NB4 (cell line): ENCODE results near the gene POMP.

Experiments used
- DNase-seq: peaks from one replicate; pipeline ENCODE4 v3.0.0; 2010; ENCODE audit warnings: low read depth
- H3K4me3 ChIP-seq: one replicate; pipeline ENCODE4 v1.5.1; 2011; ENCODE audit warnings: mild to moderate bottlenecking, low read depth, low read length, moderate library complexity
- MYC ChIP-seq: IDR thresholded peaks from 2 replicates; pipeline ENCODE4 v1.6.1; 2011; ENCODE audit warnings: low read depth, low read length
- POLR2A ChIP-seq: IDR thresholded peaks from 2 replicates; pipeline ENCODE4 v1.6.1; 2011; ENCODE audit warnings: mild to moderate bottlenecking; ENCODE audit not compliant: insufficient read length; ENCODE audit errors: extremely low read depth
- TF ChIP-seq, protein P1 (sequence below): IDR thresholded peaks from 2 replicates; pipeline ENCODE4 v1.6.1; 2011; ENCODE audit warnings: low read depth, low read length
- TF ChIP-seq, protein P2 (sequence below): IDR thresholded peaks from one replicate; pipeline ENCODE4 v1.5.1; 2012; ENCODE audit warnings: low read depth, low read length

Gene POMP

DNA sequence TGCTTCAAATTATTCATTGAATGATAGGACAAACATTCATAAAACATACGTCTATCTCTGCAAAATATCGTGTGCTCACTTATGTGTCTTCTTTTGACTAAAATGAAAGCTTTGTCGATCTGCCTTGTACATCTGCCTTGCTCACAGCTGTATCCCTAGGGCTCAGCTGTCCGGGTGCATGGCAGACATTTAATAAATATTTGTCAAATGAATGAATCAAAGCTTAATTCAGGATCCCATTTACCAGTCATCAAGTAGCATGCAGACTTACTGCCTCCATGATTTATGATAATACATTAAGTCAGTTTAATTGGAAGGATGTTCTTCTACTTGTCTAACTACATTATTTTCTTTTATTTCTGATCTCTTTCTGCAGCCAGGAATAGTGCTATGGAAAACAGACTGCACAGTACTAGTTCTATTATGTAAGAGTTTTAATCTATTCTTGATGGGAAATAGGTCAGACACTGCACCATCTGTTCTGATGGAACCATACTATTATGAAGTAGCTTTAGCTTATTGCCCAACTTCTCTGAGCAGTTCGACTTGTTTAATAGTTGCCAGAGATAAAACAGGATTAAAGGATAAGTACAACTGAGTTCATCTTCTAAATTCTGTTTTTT, 46.6 kb downstream of the POMP start:
- no peak for DNase-seq

DNA sequence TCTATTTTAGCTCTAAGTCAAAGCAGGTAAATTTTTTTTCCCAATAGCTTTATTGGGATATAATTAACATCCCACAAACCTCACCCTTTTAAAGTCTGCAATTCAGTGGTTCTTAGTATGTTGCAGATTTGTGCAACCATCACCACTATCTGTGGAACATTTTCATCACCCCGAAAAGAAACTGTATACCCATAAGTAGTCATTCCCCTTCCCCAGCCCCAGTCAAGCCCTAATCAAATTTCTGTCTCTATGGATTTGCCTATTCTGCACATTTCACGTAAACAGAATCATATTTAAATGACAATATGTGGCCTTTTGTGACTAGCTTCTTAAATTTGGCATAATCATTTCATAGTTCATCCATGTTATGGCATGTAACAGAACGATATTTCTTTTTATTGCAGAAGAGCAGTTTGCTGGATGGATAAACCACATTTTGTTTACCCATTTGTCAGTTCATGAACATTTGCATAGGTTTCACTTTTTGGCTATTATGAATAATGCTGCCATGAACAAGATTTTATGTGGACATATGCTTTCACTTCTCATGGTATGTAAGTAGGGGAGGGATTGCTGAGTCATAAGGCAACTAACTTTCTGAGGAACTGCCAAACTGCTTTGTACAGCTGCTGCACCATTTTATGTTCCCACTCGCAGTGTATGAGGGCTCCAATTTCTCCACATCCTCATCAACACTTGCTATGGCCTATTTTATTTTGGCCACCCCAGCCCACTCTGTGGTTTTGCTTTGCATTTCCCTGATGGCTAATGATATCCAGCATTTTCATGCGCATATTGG, 48.9 kb downstream of the POMP start:
- peak; percentile 90 for DNase-seq
- no peak overlapping the region for H3K4me3 ChIP-seq
- TF ChIP-seq, protein P1, sequence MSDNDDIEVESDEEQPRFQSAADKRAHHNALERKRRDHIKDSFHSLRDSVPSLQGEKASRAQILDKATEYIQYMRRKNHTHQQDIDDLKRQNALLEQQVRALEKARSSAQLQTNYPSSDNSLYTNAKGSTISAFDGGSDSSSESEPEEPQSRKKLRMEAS = 0 out of 2 replicates have a peak, but pooled peaks have one; percentile 9
- TF ChIP-seq, protein P2, sequence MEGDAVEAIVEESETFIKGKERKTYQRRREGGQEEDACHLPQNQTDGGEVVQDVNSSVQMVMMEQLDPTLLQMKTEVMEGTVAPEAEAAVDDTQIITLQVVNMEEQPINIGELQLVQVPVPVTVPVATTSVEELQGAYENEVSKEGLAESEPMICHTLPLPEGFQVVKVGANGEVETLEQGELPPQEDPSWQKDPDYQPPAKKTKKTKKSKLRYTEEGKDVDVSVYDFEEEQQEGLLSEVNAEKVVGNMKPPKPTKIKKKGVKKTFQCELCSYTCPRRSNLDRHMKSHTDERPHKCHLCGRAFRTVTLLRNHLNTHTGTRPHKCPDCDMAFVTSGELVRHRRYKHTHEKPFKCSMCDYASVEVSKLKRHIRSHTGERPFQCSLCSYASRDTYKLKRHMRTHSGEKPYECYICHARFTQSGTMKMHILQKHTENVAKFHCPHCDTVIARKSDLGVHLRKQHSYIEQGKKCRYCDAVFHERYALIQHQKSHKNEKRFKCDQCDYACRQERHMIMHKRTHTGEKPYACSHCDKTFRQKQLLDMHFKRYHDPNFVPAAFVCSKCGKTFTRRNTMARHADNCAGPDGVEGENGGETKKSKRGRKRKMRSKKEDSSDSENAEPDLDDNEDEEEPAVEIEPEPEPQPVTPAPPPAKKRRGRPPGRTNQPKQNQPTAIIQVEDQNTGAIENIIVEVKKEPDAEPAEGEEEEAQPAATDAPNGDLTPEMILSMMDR = no peak

More for the DNA sequence above, 46.6 kb downstream of the POMP start:
- no peak overlapping the region for H3K4me3 ChIP-seq
- TF ChIP-seq, protein P1 = no peak
- no peak for TF ChIP-seq POLR2A
- TF ChIP-seq, protein P2 = no peak
- TF ChIP-seq MYC = no peak

DNA sequence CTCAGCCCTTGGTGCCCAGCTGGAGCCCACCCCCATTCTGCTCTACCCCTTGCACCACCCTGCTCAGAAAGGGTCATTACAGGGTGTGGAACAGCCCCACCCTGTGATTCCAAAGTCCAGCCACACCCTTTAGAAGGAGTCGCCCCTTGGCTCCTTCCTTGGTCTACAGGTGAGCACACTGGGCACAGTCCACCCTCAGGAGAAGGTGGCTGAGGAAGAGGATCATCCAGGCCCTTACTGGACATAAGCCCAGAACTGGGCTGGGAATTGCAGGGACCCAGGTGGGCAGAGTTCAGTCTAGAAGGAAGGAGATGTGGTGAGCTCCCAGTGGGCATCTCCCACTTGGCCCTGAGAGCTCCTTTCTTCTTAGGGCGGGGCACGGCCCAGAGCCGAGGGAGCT, 51.2 kb downstream of the POMP start:
- no peak for DNase-seq
- H3K4me3 ChIP-seq = no peak overlapping the region
- no peak for TF ChIP-seq MYC
- TF ChIP-seq, protein P1 = no peak

DNA sequence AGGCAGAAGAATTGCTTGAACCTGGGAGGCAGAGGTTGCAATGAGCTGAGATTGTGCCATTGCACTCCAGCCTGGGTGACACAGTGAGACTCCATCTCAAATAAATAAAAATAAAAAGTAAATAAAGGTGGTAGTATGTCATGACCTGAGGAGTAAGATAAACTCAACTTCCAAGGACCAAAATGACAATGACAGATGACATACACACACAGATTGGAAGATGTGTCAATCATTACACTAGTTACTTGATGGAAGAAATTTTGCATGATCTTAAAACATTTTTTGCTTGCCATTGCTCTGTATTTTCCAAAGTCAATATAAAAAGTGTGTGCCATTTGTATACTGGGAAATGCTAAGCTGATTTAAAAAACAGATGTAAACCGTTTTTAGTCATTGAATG, 55.7 kb downstream of the POMP start:
- no peak overlapping the region for H3K4me3 ChIP-seq
- no peak for DNase-seq
- TF ChIP-seq MYC (no peak), POLR2A (no peak)
- TF ChIP-seq, protein P1 = no peak
- TF ChIP-seq, protein P2 = no peak

DNA sequence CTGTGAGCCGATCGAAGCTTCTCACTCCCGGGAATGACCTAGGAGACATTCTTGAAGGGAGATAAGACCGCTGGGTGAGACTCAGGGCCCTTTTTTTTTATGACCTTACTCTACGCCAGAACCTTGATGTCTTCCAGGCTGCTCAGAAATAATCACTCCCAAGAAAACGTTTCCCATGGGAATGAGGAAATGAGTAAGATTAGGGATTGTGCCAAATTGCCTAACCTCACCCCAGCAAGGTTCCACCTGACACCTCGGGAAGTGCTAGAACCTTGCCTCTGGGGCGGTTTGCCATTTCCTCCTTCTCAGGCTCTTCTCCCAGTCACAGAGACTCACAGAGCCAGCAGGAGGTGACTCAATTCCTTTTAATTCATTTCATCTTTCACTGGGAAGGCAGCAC, 57.6 kb downstream of the POMP start:
- H3K4me3 ChIP-seq = no peak overlapping the region
- DNase-seq = no peak
- TF ChIP-seq, protein P2 = no peak
- TF ChIP-seq, protein P1 = no peak
- TF ChIP-seq MYC (no peak), POLR2A (no peak)

DNA sequence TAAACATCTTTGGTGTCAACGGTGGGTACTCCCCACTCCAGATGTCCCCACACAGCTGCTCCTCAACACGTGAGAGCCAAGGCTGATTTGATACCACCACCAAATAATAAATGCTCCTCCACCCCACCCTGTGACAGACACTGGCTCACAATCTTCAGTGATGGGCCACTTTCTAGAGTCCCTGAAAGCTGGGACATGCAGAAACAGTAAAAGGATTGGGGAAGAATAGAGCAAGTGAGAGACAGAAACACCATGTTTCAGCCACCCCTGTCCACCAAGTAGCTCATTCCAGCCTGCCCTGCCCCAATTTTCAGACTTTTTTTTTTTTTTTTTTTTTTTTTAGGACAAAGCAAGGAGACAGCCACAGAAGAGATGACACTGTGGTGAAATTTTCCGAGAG, 58.2 kb downstream of the POMP start:
- TF ChIP-seq POLR2A = no peak
- TF ChIP-seq, protein P2 = no peak
- TF ChIP-seq MYC = no peak
- TF ChIP-seq, protein P1 = no peak
- H3K4me3 ChIP-seq = no peak overlapping the region
- DNase-seq = no peak
